ENCODE data around the gene HES5. TPM values are rescaled to one million over a fixed set of nuclear protein-coding genes. Genes with fewer than 3 reads are reported as not detected.

The HES5 gene
- total RNA-seq, 2 experiments from 2014 or later, result not detected

- Histone ChIP-seq H3K4me1 (ENCODE audit: insufficient read depth, low read length, poor library complexity, severe bottlenecking) (no peaks in the 10 kb centered on the region), H4K20me1 (ENCODE audit: insufficient read depth, low read length) (no peaks in the 10 kb centered on the region; the same call in 1 of the 2 replicates), H3K4me3 (ENCODE audit: low read depth, low read length, poor library complexity, severe bottlenecking) (no peak overlapping the region), H3K79me2 (ENCODE audit: insufficient read depth, low read depth, low read length) (no peaks in the 10 kb centered on the region), H2AFZ (ENCODE audit: low read length) (no peak overlapping the region), H3K27ac (ENCODE audit: low read depth, low read length, poor library complexity, severe bottlenecking) (no peak overlapping the region), H3K9me3 (ENCODE audit: low read length) (no peaks in the 10 kb centered on the region), H3K36me3 (ENCODE audit: insufficient read depth, low read length) (no peaks in the 10 kb centered on the region), H3K9me2 (ENCODE audit: insufficient read depth, low read length) (no peaks in the 10 kb centered on the region), H3K4me2 (ENCODE audit: low read length) (no peak overlapping the region)
- no peak for DNase-seq (ENCODE audit: low spot score)
- ChIA-PET CTCF (ENCODE audit: unreplicated experiment) (no interaction called here), POLR2A (no interaction called here)
- intact Hi-C loops (cut with micrococcal nuclease; ENCODE audit: unreplicated experiment), result no loop called here
- TF ChIP-seq EZH2phosphoT487 (IDR thresholded peaks at IDR 0.05; ENCODE audit: borderline replicate concordance, low read depth, low read length), result no peak
- TF ChIP-seq, protein P1, sequence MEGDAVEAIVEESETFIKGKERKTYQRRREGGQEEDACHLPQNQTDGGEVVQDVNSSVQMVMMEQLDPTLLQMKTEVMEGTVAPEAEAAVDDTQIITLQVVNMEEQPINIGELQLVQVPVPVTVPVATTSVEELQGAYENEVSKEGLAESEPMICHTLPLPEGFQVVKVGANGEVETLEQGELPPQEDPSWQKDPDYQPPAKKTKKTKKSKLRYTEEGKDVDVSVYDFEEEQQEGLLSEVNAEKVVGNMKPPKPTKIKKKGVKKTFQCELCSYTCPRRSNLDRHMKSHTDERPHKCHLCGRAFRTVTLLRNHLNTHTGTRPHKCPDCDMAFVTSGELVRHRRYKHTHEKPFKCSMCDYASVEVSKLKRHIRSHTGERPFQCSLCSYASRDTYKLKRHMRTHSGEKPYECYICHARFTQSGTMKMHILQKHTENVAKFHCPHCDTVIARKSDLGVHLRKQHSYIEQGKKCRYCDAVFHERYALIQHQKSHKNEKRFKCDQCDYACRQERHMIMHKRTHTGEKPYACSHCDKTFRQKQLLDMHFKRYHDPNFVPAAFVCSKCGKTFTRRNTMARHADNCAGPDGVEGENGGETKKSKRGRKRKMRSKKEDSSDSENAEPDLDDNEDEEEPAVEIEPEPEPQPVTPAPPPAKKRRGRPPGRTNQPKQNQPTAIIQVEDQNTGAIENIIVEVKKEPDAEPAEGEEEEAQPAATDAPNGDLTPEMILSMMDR (conservative IDR thresholded peaks at IDR 0.05; ENCODE audit: low read length), result no peak
- no TSS peak for BruUV-seq (replicated peaks)
Observed at GRCh38 chr1:2481885-2482284, 48.2 kb downstream of the HES5 start.

DNA sequence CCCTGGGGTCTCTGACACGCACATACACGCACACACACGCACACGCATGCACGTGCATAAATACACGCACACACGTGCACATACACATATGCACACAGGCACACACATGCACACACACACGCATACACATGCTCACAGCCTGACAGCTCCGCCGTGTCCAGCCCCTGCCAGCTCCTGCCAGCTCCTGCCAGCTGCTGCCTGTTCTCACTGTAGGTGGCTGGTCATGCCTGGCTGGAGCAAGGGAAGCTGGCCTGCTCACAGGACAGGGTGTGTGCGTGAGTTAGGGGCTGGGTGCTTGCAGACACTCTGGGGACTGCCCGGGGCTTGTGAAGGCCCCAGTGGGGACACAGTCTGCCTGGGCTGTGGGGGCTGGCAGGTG, 49.1 kb downstream of the HES5 start:
- Histone ChIP-seq H3K9me2 (ENCODE audit: insufficient read depth, low read length) (no peaks in the 10 kb centered on the region), H3K4me1 (ENCODE audit: insufficient read depth, low read length, poor library complexity, severe bottlenecking) (no peaks in the 10 kb centered on the region), H3K9me3 (ENCODE audit: low read length) (no peaks in the 10 kb centered on the region), H3K4me2 (ENCODE audit: low read length) (no peak overlapping the region), H2AFZ (ENCODE audit: low read length) (no peak overlapping the region), H3K36me3 (ENCODE audit: insufficient read depth, low read length) (no peaks in the 10 kb centered on the region), H3K79me2 (ENCODE audit: insufficient read depth, low read depth, low read length) (no peaks in the 10 kb centered on the region), H3K4me3 (ENCODE audit: low read depth, low read length, poor library complexity, severe bottlenecking) (no peak overlapping the region), H4K20me1 (ENCODE audit: insufficient read depth, low read length) (no peaks in the 10 kb centered on the region; the same call in 1 of the 2 replicates), H3K27ac (ENCODE audit: low read depth, low read length, poor library complexity, severe bottlenecking) (no peak overlapping the region)
- ChIA-PET CTCF (ENCODE audit: unreplicated experiment) (no interaction called here), POLR2A (no interaction called here)
- no peak for DNase-seq (ENCODE audit: low spot score)
- intact Hi-C loops (cut with micrococcal nuclease; ENCODE audit: unreplicated experiment), result no loop called here
- TF ChIP-seq, protein P1 (conservative IDR thresholded peaks at IDR 0.05; ENCODE audit: low read length), result no peak
- TF ChIP-seq EZH2phosphoT487 (IDR thresholded peaks at IDR 0.05; ENCODE audit: borderline replicate concordance, low read depth, low read length), result no peak
- no TSS peak for BruUV-seq (replicated peaks)

- POLR2A ChIA-PET, result no interaction called here
Observed at GRCh38 chr1:2480236-2480985, 49.7 kb downstream of the HES5 start.

More at GRCh38 chr1:2480236-2480985, 49.7 kb downstream of the HES5 start:
- CTCF ChIA-PET (ENCODE audit: unreplicated experiment), result no interaction called here
- Histone ChIP-seq H3K4me3 (ENCODE audit: low read depth, low read length, poor library complexity, severe bottlenecking) (no peak overlapping the region), H3K9me2 (ENCODE audit: insufficient read depth, low read length) (no peaks in the 10 kb centered on the region), H2AFZ (ENCODE audit: low read length) (no peak overlapping the region), H3K4me1 (ENCODE audit: insufficient read depth, low read length, poor library complexity, severe bottlenecking) (no peaks in the 10 kb centered on the region), H3K36me3 (ENCODE audit: insufficient read depth, low read length) (no peaks in the 10 kb centered on the region), H3K27ac (ENCODE audit: low read depth, low read length, poor library complexity, severe bottlenecking) (no peak overlapping the region), H3K4me2 (ENCODE audit: low read length) (no peak overlapping the region), H3K79me2 (ENCODE audit: insufficient read depth, low read depth, low read length) (no peaks in the 10 kb centered on the region), H3K9me3 (ENCODE audit: low read length) (no peaks in the 10 kb centered on the region), H4K20me1 (ENCODE audit: insufficient read depth, low read length) (no peaks in the 10 kb centered on the region; the same call in 1 of the 2 replicates)
- no peak for DNase-seq (ENCODE audit: low spot score)
- TF ChIP-seq EZH2phosphoT487 (IDR thresholded peaks at IDR 0.05; ENCODE audit: borderline replicate concordance, low read depth, low read length), result no peak
- TF ChIP-seq, protein P1 (conservative IDR thresholded peaks at IDR 0.05; ENCODE audit: low read length), result no peak
- no TSS peak for BruUV-seq (replicated peaks)
- intact Hi-C loops (cut with micrococcal nuclease; ENCODE audit: unreplicated experiment), result no loop called here
